Lower lobe of right lung (tissue), 2 donors: ENCODE results near the gene TMSB10. TPM values are rescaled to one million over a fixed set of nuclear protein-coding genes. Genes with fewer than 3 reads are reported as not detected.

ENCODE experiments used
- ATAC-seq, 2 donors: fragments of 200-7000 bp; cut with Tn5 transposase; one replicate each; pipeline ENCODE4 v1.9.1; 2020 to 2022; ENCODE audit warnings: mild to moderate bottlenecking in 2 of 2, moderate library complexity in 2 of 2
- DNase-seq: peaks from one replicate; pipeline ENCODE4 v3.0.0-alpha.2; 2020
- H3K27ac ChIP-seq: fragments of 200-600 bp; one replicate; pipeline ENCODE4 v1.8.0; 2022
- H3K27me3 ChIP-seq: fragments of 200-600 bp; one replicate; pipeline ENCODE4 v1.8.0; 2022; ENCODE audit warnings: low read depth
- H3K36me3 ChIP-seq: fragments of 200-600 bp; one replicate; pipeline ENCODE4 v1.8.0; 2022; ENCODE audit warnings: mild to moderate bottlenecking
- H3K4me1 ChIP-seq: fragments of 200-600 bp; one replicate; pipeline ENCODE4 v1.8.0; 2022
- H3K4me3 ChIP-seq: fragments of 200-600 bp; one replicate; pipeline ENCODE4 v1.8.0; 2022; ENCODE audit warnings: mild to moderate bottlenecking
- H3K9me3 ChIP-seq: fragments of 200-600 bp; one replicate; pipeline ENCODE4 v1.8.0; 2022
- intact Hi-C: fragments of 100-400 bp; cut with DNase I; formaldehyde crosslinking; loops from one replicate; pipeline ENCODE4 v1.11.0; 2022
- total RNA-seq: library from RNA; stranded (reverse); fragmentation: NEBNext Ultra II Directional; extraction: Animal tissue kit (Norgen Biotek cat#: 25700); gene quantifications from one replicate; pipeline ENCODE4 v1.2.1, GENCODE V29; 2021
- TF ChIP-seq, protein P1 (sequence below): fragments of 200-600 bp; IDR thresholded peaks from one replicate; pipeline ENCODE4 v1.8.0; 2022; ENCODE audit warnings: antibody characterized with exemption, mild to moderate bottlenecking
- donor health status: DM: no; HTN: yes; CAD: no; lungs with severe emphysema.

Gene TMSB10
- total RNA-seq, 1 donor from 2014 or later: 1,739 TPM

DNA sequence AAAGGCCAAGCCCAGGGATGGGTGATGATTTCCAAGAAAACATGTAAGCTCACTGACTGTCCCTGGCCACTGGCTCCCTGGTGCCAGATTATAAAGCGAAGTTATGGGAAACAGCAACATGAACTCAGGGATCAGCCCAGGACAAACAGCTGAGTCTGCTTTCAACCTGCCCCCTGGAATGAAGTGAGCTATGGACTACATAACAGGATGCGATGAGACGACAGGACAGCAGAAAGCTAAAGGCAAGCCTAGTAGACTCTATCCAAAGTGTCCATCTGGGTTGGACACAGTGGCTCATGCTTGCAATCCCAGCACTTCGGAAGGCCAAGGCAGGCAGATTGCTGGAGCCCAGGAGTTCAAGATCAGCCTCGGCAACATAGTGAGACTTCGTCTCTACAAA, 48.9 kb downstream of the TMSB10 start:
- ATAC-seq (no peak), DNase-seq (no peak)
- TF ChIP-seq, protein P1, sequence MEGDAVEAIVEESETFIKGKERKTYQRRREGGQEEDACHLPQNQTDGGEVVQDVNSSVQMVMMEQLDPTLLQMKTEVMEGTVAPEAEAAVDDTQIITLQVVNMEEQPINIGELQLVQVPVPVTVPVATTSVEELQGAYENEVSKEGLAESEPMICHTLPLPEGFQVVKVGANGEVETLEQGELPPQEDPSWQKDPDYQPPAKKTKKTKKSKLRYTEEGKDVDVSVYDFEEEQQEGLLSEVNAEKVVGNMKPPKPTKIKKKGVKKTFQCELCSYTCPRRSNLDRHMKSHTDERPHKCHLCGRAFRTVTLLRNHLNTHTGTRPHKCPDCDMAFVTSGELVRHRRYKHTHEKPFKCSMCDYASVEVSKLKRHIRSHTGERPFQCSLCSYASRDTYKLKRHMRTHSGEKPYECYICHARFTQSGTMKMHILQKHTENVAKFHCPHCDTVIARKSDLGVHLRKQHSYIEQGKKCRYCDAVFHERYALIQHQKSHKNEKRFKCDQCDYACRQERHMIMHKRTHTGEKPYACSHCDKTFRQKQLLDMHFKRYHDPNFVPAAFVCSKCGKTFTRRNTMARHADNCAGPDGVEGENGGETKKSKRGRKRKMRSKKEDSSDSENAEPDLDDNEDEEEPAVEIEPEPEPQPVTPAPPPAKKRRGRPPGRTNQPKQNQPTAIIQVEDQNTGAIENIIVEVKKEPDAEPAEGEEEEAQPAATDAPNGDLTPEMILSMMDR: no peak
- Histone ChIP-seq H3K4me1 (peaks cover 5% of the 10 kb centered on the region), H3K36me3 (no peaks in the 10 kb centered on the region), H3K9me3 (no peaks in the 10 kb centered on the region), H3K27ac (no peak overlapping the region), H3K27me3 (no peaks in the 10 kb centered on the region), H3K4me3 (no peak overlapping the region)
- intact Hi-C loops: no loop called here

Other genes with a start within 250 kb of the TMSB10 start
- 5.4 TPM for gene TRABD2A, start 24.6 kb upstream of the TMSB10 start, total RNA-seq
- 64.2 TPM for gene KCMF1, start 65.5 kb downstream of the TMSB10 start, total RNA-seq
- 17.1 TPM for gene TCF7L1, start 227.7 kb downstream of the TMSB10 start, total RNA-seq